DOHH2 (cell line): ENCODE results near the gene COX5A.

Source experiments
- H3F3A ChIP-seq: fragments of 200-600 bp; sonication (generic), shearing (Covaris generic); 2 replicates; pipeline ENCODE4 v1.6.0; 2016; ENCODE audit warnings: antibody characterized with exemption, mild to moderate bottlenecking; ENCODE audit not compliant: control insufficient read depth, insufficient read depth
- H3K27ac ChIP-seq: fragments of 200-600 bp; sonication (generic); 2 replicates; pipeline ENCODE4 v1.5.1; 2014; ENCODE audit warnings: low read depth, mild to moderate bottlenecking, low read length, moderate library complexity
- H3K27me3 ChIP-seq: fragments of 200-600 bp; sonication (generic); 2 replicates; pipeline ENCODE4 v1.6.1; 2014; ENCODE audit warnings: mild to moderate bottlenecking, low read length, mixed read lengths; ENCODE audit not compliant: control insufficient read depth
- H3K36me3 ChIP-seq: fragments of 200-600 bp; sonication (generic); 2 replicates; pipeline ENCODE4 v1.6.1; 2014; ENCODE audit warnings: mild to moderate bottlenecking, low read length, moderate library complexity, mixed read lengths; ENCODE audit not compliant: control insufficient read depth
- H3K4me1 ChIP-seq: fragments of 200-600 bp; sonication (generic); 2 replicates; pipeline ENCODE4 v1.6.1; 2014; ENCODE audit warnings: mild to moderate bottlenecking, low read length, mixed read lengths; ENCODE audit not compliant: control insufficient read depth
- H3K4me2 ChIP-seq: fragments of 200-600 bp; sonication (generic); 2 replicates; pipeline ENCODE4 v1.6.0; 2014; ENCODE audit warnings: mild to moderate bottlenecking, low read length, moderate library complexity
- H3K4me3 ChIP-seq: fragments of 200-600 bp; sonication (generic); 2 replicates; pipeline ENCODE4 v1.5.1; 2014; ENCODE audit warnings: mild to moderate bottlenecking, low read length, mixed read lengths
- H3K79me2 ChIP-seq: fragments of 200-600 bp; sonication (generic); 2 replicates; pipeline ENCODE4 v1.6.1; 2014; ENCODE audit warnings: mild to moderate bottlenecking, low read length, mixed read lengths; ENCODE audit not compliant: control insufficient read depth
- H3K9me2 ChIP-seq: fragments of 200-600 bp; sonication (generic); replicated peaks from 2 replicates; pipeline ENCODE4 v1.6.1; 2014; ENCODE audit warnings: mild to moderate bottlenecking, low read length, mixed read lengths; ENCODE audit not compliant: control insufficient read depth
- H3K9me3 ChIP-seq: fragments of 200-600 bp; sonication (generic); 2 replicates; pipeline ENCODE4 v1.6.1; 2014; ENCODE audit warnings: antibody characterized with exemption, low read length, mixed read lengths; ENCODE audit not compliant: control insufficient read depth, insufficient read depth
- H4K20me1 ChIP-seq: fragments of 200-600 bp; sonication (generic); 2 replicates; pipeline ENCODE4 v1.6.0; 2014; ENCODE audit warnings: low read depth, mild to moderate bottlenecking, antibody characterized with exemption, low read length, moderate library complexity; ENCODE audit not compliant: control insufficient read depth, insufficient read depth
- CTCF ChIP-seq: fragments of 200-600 bp; sonication (generic); IDR thresholded peaks from one replicate; pipeline ENCODE4 v1.5.1; 2014; ENCODE audit warnings: antibody characterized with exemption, mild to moderate bottlenecking, low read depth, low read length; ENCODE audit not compliant: poor library complexity, severe bottlenecking
- EZH2phosphoT487 ChIP-seq: fragments of 200-600 bp; sonication (generic); IDR thresholded peaks from 2 replicates; pipeline ENCODE4 v1.6.1; 2017; ENCODE audit warnings: borderline replicate concordance, mild to moderate bottlenecking, antibody characterized with exemption, low read length, moderate library complexity, mixed read lengths

The COX5A gene

GRCh38 chr15:74884428-74885223 is 53.2 kb downstream of the COX5A start:
- no peaks in the 10 kb centered on the region for H3K27me3 ChIP-seq
- no peak overlapping the region for H3K4me3 ChIP-seq
- no peaks in the 10 kb centered on the region for H3K9me2 ChIP-seq
- no peak for TF ChIP-seq CTCF
- TF ChIP-seq EZH2phosphoT487, result no peak
- H3K9me3 ChIP-seq, result peaks cover 15% of the 10 kb centered on the region
- H3K27ac ChIP-seq, result no peak overlapping the region
- peaks cover 12% of the 10 kb centered on the region for H3K4me1 ChIP-seq
- no peaks in the 10 kb centered on the region for H3F3A ChIP-seq
- H3K36me3 ChIP-seq, result no peaks in the 10 kb centered on the region
- H3K79me2 ChIP-seq, result no peaks in the 10 kb centered on the region
- H4K20me1 ChIP-seq, result no peaks in the 10 kb centered on the region
- H3K4me2 ChIP-seq, result 0 out of 2 replicates have a peak overlapping the region, but pooled peaks have one; percentile 16

GRCh38 chr15:74882528-74882927 is 55.3 kb downstream of the COX5A start:
- peaks cover 15% of the 10 kb centered on the region for H3K9me3 ChIP-seq
- H3K9me2 ChIP-seq, result no peaks in the 10 kb centered on the region
- H3K27me3 ChIP-seq, result no peaks in the 10 kb centered on the region
- no peak overlapping the region for H3K4me2 ChIP-seq
- TF ChIP-seq CTCF (no peak), EZH2phosphoT487 (no peak)
- H3K27ac ChIP-seq, result no peak overlapping the region
- no peaks in the 10 kb centered on the region for H4K20me1 ChIP-seq
- no peaks in the 10 kb centered on the region for H3K36me3 ChIP-seq
- H3F3A ChIP-seq, result no peaks in the 10 kb centered on the region
- no peak overlapping the region for H3K4me3 ChIP-seq
- H3K4me1 ChIP-seq, result peaks cover 8% of the 10 kb centered on the region
- H3K79me2 ChIP-seq, result no peaks in the 10 kb centered on the region

GRCh38 chr15:74878273-74878672 is 59.6 kb downstream of the COX5A start:
- Histone ChIP-seq H3F3A (no peaks in the 10 kb centered on the region), H3K36me3 (no peaks in the 10 kb centered on the region), H4K20me1 (no peaks in the 10 kb centered on the region), H3K9me2 (no peaks in the 10 kb centered on the region), H3K4me3 (no peak overlapping the region), H3K4me1 (peaks cover 8% of the 10 kb centered on the region), H3K79me2 (no peaks in the 10 kb centered on the region), H3K27ac (no peak overlapping the region), H3K27me3 (0 out of 2 replicates have a peak, but pooled peaks cover 3% of the 10 kb centered on the region), H3K9me3 (peaks cover 15% of the 10 kb centered on the region), H3K4me2 (no peak overlapping the region)
- TF ChIP-seq CTCF (no peak), EZH2phosphoT487 (no peak)
